Nephron (organoid): ENCODE measurements around the gene FAM229A.
"Not testable (repeated sequence)": the region's sequence is repeated elsewhere in the genome, so short reads cannot be mapped to it uniquely, and the experiment has no call there.

ENCODE experiments used
- H3K27ac Mint-ChIP-seq, 3 experiments: 2 replicates each; pipeline ENCODE4 v1.8.0; 2020; ENCODE audit warnings: mixed read lengths in 3 of 3, mild to moderate bottlenecking in 2 of 3, moderate library complexity in 1 of 3
- H3K27me3 Mint-ChIP-seq: 2 replicates; pipeline ENCODE4 v1.8.0; 2021; ENCODE audit warnings: low read depth, mild to moderate bottlenecking, moderate library complexity, mixed read lengths
- H3K36me3 Mint-ChIP-seq: 2 replicates; pipeline ENCODE4 v1.8.0; 2020; ENCODE audit warnings: low read depth, mixed read lengths
- H3K4me1 Mint-ChIP-seq: 2 replicates; pipeline ENCODE4 v1.8.0; 2020; ENCODE audit warnings: mixed read lengths
- H3K4me3 Mint-ChIP-seq, 3 experiments: 2 replicates each; pipeline ENCODE4 v1.8.0; 2020; ENCODE audit warnings: mild to moderate bottlenecking in 3 of 3, mixed read lengths in 3 of 3, moderate library complexity in 2 of 3
- H3K9me3 Mint-ChIP-seq: 2 replicates; pipeline ENCODE4 v1.8.0; 2020; ENCODE audit warnings: mixed read lengths
- CTCF ChIP-seq, 3 experiments: fragments of 200-600 bp; sonication (generic); IDR thresholded peaks; one replicate each; pipeline ENCODE4 v1.5.0; 2021; ENCODE audit warnings: antibody characterized with exemption in 3 of 3; ENCODE audit not compliant: unreplicated experiment in 3 of 3

FAM229A gene

GRCh38 chr1:32400876-32401631 is 38.8 kb upstream of the FAM229A start:
- H3K27me3 Mint-ChIP-seq = no peaks in the 10 kb centered on the region

GRCh38 chr1:32399843-32400242 is 37.6 kb upstream of the FAM229A start:
- TF ChIP-seq CTCF (IDR thresholded peaks at IDR 0.05; ENCODE audit: unreplicated experiment in 3 of 3) = no peak
- no peaks in the 10 kb centered on the region for H3K9me3 Mint-ChIP-seq
- peaks cover 5% of the 10 kb centered on the region for H3K36me3 Mint-ChIP-seq
- H3K27ac Mint-ChIP-seq = peak overlapping the region in 1 of 3 experiments; percentile 19
- H3K4me1 Mint-ChIP-seq = peaks cover 16% of the 10 kb centered on the region
- H3K4me3 Mint-ChIP-seq = peak overlapping the region in 1 of 3 experiments; percentile 9
- H3K27me3 Mint-ChIP-seq = no peaks in the 10 kb centered on the region

More at GRCh38 chr1:32400876-32401631, 38.8 kb upstream of the FAM229A start:
- peak; percentile 85 to 89 (median 88) for TF ChIP-seq CTCF (IDR thresholded peaks at IDR 0.05; ENCODE audit: unreplicated experiment in 3 of 3)
- peaks cover 5% of the 10 kb centered on the region for H3K36me3 Mint-ChIP-seq
- peaks cover 20% of the 10 kb centered on the region for H3K4me1 Mint-ChIP-seq
- peak overlapping the region in 1 of 3 experiments; percentile 16 for H3K4me3 Mint-ChIP-seq
- peak overlapping the region in 1 of 3 experiments; percentile 2 for H3K27ac Mint-ChIP-seq
- H3K9me3 Mint-ChIP-seq = no peaks in the 10 kb centered on the region

GRCh38 chr1:32398401-32398800 is 36.1 kb upstream of the FAM229A start:
- peak overlapping the region in 2 of 3 experiments; percentile 19 to 58 for H3K4me3 Mint-ChIP-seq
- TF ChIP-seq CTCF (IDR thresholded peaks at IDR 0.05; ENCODE audit: unreplicated experiment in 3 of 3) = no peak
- peaks cover 20% of the 10 kb centered on the region for H3K4me1 Mint-ChIP-seq

GRCh38 chr1:32396524-32396923 is 34.2 kb upstream of the FAM229A start:
- not testable (repeated sequence) for H3K27me3 Mint-ChIP-seq

More at GRCh38 chr1:32398401-32398800, 36.1 kb upstream of the FAM229A start:
- no peak overlapping the region for H3K27ac Mint-ChIP-seq
- H3K27me3 Mint-ChIP-seq = no peaks in the 10 kb centered on the region
- H3K9me3 Mint-ChIP-seq = no peaks in the 10 kb centered on the region
- H3K36me3 Mint-ChIP-seq = peaks cover 8% of the 10 kb centered on the region

GRCh38 chr1:32394890-32395432 is 32.7 kb upstream of the FAM229A start:
- Mint-ChIP-seq H3K27ac (peak overlapping the region; percentile 91 to 97 (median 96)), H3K4me1 (peaks cover 20% of the 10 kb centered on the region), H3K9me3 (no peaks in the 10 kb centered on the region), H3K36me3 (peaks cover 13% of the 10 kb centered on the region), H3K4me3 (peak overlapping the region in 2 of 3 experiments; percentile 97 to 99), H3K27me3 (no peaks in the 10 kb centered on the region)
- no peak for TF ChIP-seq CTCF (IDR thresholded peaks at IDR 0.05; ENCODE audit: unreplicated experiment in 3 of 3)

More at GRCh38 chr1:32396524-32396923, 34.2 kb upstream of the FAM229A start:
- not testable (repeated sequence) for H3K9me3 Mint-ChIP-seq, H3K27ac Mint-ChIP-seq
- peaks cover 13% of the 10 kb centered on the region for H3K36me3 Mint-ChIP-seq
- peaks cover 24% of the 10 kb centered on the region for H3K4me1 Mint-ChIP-seq
- peak overlapping the region; percentile 29 to 49 (median 36) for H3K4me3 Mint-ChIP-seq

GRCh38 chr1:32394141-32394889 is 32.0 kb upstream of the FAM229A start, which contains the start of gene BSDC1:
BSDC1 (minus strand) TSS chr1:32394441; CDS start chr1:32394414, 27 bp downstream.
- Mint-ChIP-seq H3K27me3 (no peaks in the 10 kb centered on the region), H3K9me3 (no peaks in the 10 kb centered on the region), H3K27ac (peak within 1 kb of the TSS; percentile 91 to 97 (median 96)), H3K36me3 (peaks cover 13% of the 10 kb centered on the region), H3K4me1 (peaks cover 20% of the 10 kb centered on the region), H3K4me3 (peak within 1 kb of the TSS in 2 of 3 experiments; percentile 97 to 99)
- TF ChIP-seq CTCF (IDR thresholded peaks at IDR 0.05; ENCODE audit: unreplicated experiment in 3 of 3) = no peak
